H1 (cell line): ENCODE measurements around the gene STKLD1. TPM values are rescaled to one million over a fixed set of nuclear protein-coding genes. Genes with fewer than 3 reads are reported as not detected.
A peak's percentile ranks its signal among the peaks of the same experiment; 100 is the strongest.

ENCODE experiments used
- CTCF ChIA-PET: fragments of 300-600 bp; sonication (Branson Sonifier 250); formaldehyde crosslinking; loops from one replicate; lab custom pipeline; 2021; ENCODE audit not compliant: partially characterized antibody; lab: Charles Lee
- POLR2A ChIA-PET: fragments of 300-600 bp; sonication (Branson Sonifier 250); formaldehyde crosslinking; loops from one replicate; lab custom pipeline; 2021; ENCODE audit warnings: inconsistent platforms; ENCODE audit not compliant: partially characterized antibody; lab: Charles Lee
- DNase-seq, 2 experiments: peaks; one replicate each; pipeline versions ENCODE4 v3.0.0 to v3.0.0-alpha.2; 2010 to 2022; ENCODE audit warnings: low spot score in 2 of 2, low read depth in 1 of 2, mixed read lengths in 1 of 2
- FAIRE-seq: peaks from 2 replicates; lab custom pipeline; 2011; peaks lifted over from hg19 to GRCh38; lab: Jason Lieb, UNC
- H2AFZ ChIP-seq: 2 replicates; pipeline ENCODE4 v1.8.1; 2012; ENCODE audit warnings: low read length, inconsistent platforms
- H2AK5ac ChIP-seq: 2 replicates; pipeline ENCODE4 v1.6.1; 2013; ENCODE audit warnings: low read depth, low read length
- H2BK120ac ChIP-seq: replicated peaks from 2 replicates; pipeline ENCODE3; 2013; ENCODE audit warnings: low read depth, low read length, inconsistent platforms
- H2BK12ac ChIP-seq: 2 replicates; pipeline ENCODE4 v1.6.1; 2013; ENCODE audit warnings: low read depth, low read length
- H2BK15ac ChIP-seq: 2 replicates; pipeline ENCODE4 v1.6.1; 2013; ENCODE audit warnings: low read length
- H2BK20ac ChIP-seq: 2 replicates; pipeline ENCODE4 v1.6.1; 2013; ENCODE audit warnings: low read length
- H2BK5ac ChIP-seq: 2 replicates; pipeline ENCODE4 v1.6.1; 2013; ENCODE audit warnings: low read depth, low read length
- H3K14ac ChIP-seq: 2 replicates; pipeline ENCODE4 v1.6.1; 2013; ENCODE audit warnings: inconsistent platforms; ENCODE audit not compliant: insufficient read length
- H3K18ac ChIP-seq: 2 replicates; pipeline ENCODE4 v1.6.1; 2013; ENCODE audit warnings: low read length; ENCODE audit errors: extremely low read depth
- H3K23ac ChIP-seq: 2 replicates; pipeline ENCODE4 v1.6.1; 2013; ENCODE audit warnings: inconsistent platforms; ENCODE audit not compliant: insufficient read length
- H3K23me2 ChIP-seq: 2 replicates; pipeline ENCODE4 v1.6.1; 2013; ENCODE audit warnings: low read depth, low read length
- H3K27ac ChIP-seq: 2 replicates; pipeline ENCODE4 v1.6.1; 2011; ENCODE audit warnings: low read depth, low read length, inconsistent platforms
- H3K27me3 ChIP-seq, 4 experiments: replicated peaks in 1 of 4; 1 replicate in 1 of 4; 2 replicates in 3 of 4; pipeline versions ENCODE4 v1.6.1 to v1.8.1; 2011 to 2013; ENCODE audit warnings: low read length in 3 of 4, mild to moderate bottlenecking in 3 of 4, inconsistent platforms in 2 of 4, mixed read lengths in 2 of 4, moderate library complexity in 1 of 4; ENCODE audit not compliant: control insufficient read depth in 3 of 4, insufficient read depth in 3 of 4; ENCODE audit errors: extremely low read depth in 1 of 4
- H3K36me3 ChIP-seq, 4 experiments: 2 replicates each; pipeline versions ENCODE4 v1.6.1 to v1.8.1; 2011 to 2013; ENCODE audit warnings: mild to moderate bottlenecking in 4 of 4, low read length in 3 of 4, moderate library complexity in 2 of 4, control low read depth in 1 of 4, inconsistent platforms in 1 of 4; ENCODE audit not compliant: insufficient read depth in 4 of 4, control insufficient read depth in 2 of 4
- H3K4ac ChIP-seq: replicated peaks from 2 replicates; pipeline ENCODE3; 2013; ENCODE audit warnings: low read length, low read depth, mixed read lengths, inconsistent platforms; ENCODE audit not compliant: insufficient read length
- H3K4me1 ChIP-seq, 4 experiments: replicated peaks in 1 of 4; 1 replicate in 1 of 4; 2 replicates in 3 of 4; pipeline versions ENCODE4 v1.6.1 to v1.8.1; 2011 to 2013; ENCODE audit warnings: low read length in 3 of 4, inconsistent platforms in 2 of 4, mixed read lengths in 1 of 4; ENCODE audit not compliant: insufficient read depth in 4 of 4, control insufficient read depth in 3 of 4
- H3K4me2 ChIP-seq, 2 experiments: 2 replicates each; pipeline versions ENCODE4 v1.6.1 to v1.8.1; 2011 to 2013; ENCODE audit warnings: low read depth in 2 of 2, low read length in 2 of 2, control low read depth in 1 of 2, inconsistent platforms in 1 of 2, mild to moderate bottlenecking in 1 of 2; ENCODE audit not compliant: insufficient read depth in 1 of 2
- H3K4me3 ChIP-seq, 4 experiments: fragments of 200-600, 300-600 bp in 1 of 4; sonication (generic), shearing (Covaris generic), sonication (Bioruptor Twin) in 1 of 4; 2 replicates each; pipeline versions ENCODE4 v1.5.1 to v1.8.1; 2011 to 2016; ENCODE audit warnings: low read length in 4 of 4, low read depth in 3 of 4, control low read depth in 2 of 4, inconsistent platforms in 2 of 4, mild to moderate bottlenecking in 2 of 4, mixed read lengths in 1 of 4, moderate library complexity in 1 of 4; ENCODE audit not compliant: insufficient read depth in 2 of 4; ENCODE audit errors: extremely low read depth in 1 of 4
- H3K56ac ChIP-seq: replicated peaks from 2 replicates; pipeline ENCODE3; 2013; ENCODE audit warnings: low read depth, mild to moderate bottlenecking, mixed read lengths, low read length, inconsistent platforms; ENCODE audit not compliant: insufficient read length
- H3K79me1 ChIP-seq: 2 replicates; pipeline ENCODE4 v1.6.1; 2013; ENCODE audit warnings: low read depth, low read length, control low read depth
- H3K79me2 ChIP-seq, 2 experiments: 2 replicates each; pipeline versions ENCODE4 v1.6.1 to v1.8.1; 2012 to 2013; ENCODE audit warnings: low read length in 2 of 2, mild to moderate bottlenecking in 2 of 2, inconsistent platforms in 1 of 2; ENCODE audit not compliant: insufficient read depth in 2 of 2, control insufficient read depth in 1 of 2
- H3K9ac ChIP-seq, 4 experiments: replicated peaks in 1 of 4; 1 replicate in 1 of 4; 2 replicates in 3 of 4; pipeline versions ENCODE4 v1.6.1 to v1.8.1; 2011 to 2013; ENCODE audit warnings: low read depth in 3 of 4, low read length in 3 of 4, control low read depth in 2 of 4, mild to moderate bottlenecking in 2 of 4, moderate library complexity in 2 of 4, inconsistent platforms in 1 of 4; ENCODE audit errors: extremely low read depth in 1 of 4
- H3K9me3 ChIP-seq, 2 experiments: 2 replicates each; pipeline versions ENCODE4 v1.6.1 to v1.8.1; 2012 to 2013; ENCODE audit warnings: mild to moderate bottlenecking in 2 of 2, moderate library complexity in 2 of 2, control low read depth in 1 of 2, inconsistent platforms in 1 of 2, low read depth in 1 of 2, low read length in 1 of 2, mixed read lengths in 1 of 2; ENCODE audit not compliant: insufficient read depth in 2 of 2
- H4K20me1 ChIP-seq, 2 experiments: replicated peaks in 1 of 2; 2 replicates each; pipeline versions ENCODE3 to v1.8.1; 2011 to 2013; ENCODE audit warnings: inconsistent platforms in 2 of 2, low read length in 2 of 2, mild to moderate bottlenecking in 1 of 2; ENCODE audit not compliant: insufficient read depth in 2 of 2, control insufficient read depth in 1 of 2
- H4K5ac ChIP-seq: 2 replicates; pipeline ENCODE4 v1.6.1; 2013; ENCODE audit warnings: low read length, low read depth, mixed read lengths, inconsistent platforms; ENCODE audit not compliant: insufficient read length
- H4K8ac ChIP-seq: 2 replicates; pipeline ENCODE4 v1.8.0; 2013; ENCODE audit warnings: mild to moderate bottlenecking, moderate library complexity, low read length, inconsistent platforms; ENCODE audit not compliant: insufficient read depth; ENCODE audit errors: extremely low read depth
- H4K91ac ChIP-seq: replicated peaks from 2 replicates; pipeline ENCODE3; 2013; ENCODE audit warnings: low read length, mixed read lengths, inconsistent platforms; ENCODE audit not compliant: insufficient read length
- BACH1 ChIP-seq: IDR thresholded peaks from 2 replicates; pipeline ENCODE4 v1.6.1; 2012; ENCODE audit warnings: low read length, improper control_type of control experiment
- CREB1 ChIP-seq: IDR thresholded peaks from 2 replicates; pipeline ENCODE4 v1.6.1; 2012; ENCODE audit warnings: inconsistent platforms
- FOSL1 ChIP-seq: IDR thresholded peaks from 2 replicates; pipeline ENCODE4 v1.6.1; 2011; ENCODE audit warnings: mild to moderate bottlenecking, low read depth, low read length, moderate library complexity; ENCODE audit not compliant: insufficient read depth
- HDAC6 ChIP-seq: IDR thresholded peaks from one replicate; pipeline ENCODE4 v1.7.1; 2012; ENCODE audit warnings: low read depth, mild to moderate bottlenecking, inconsistent platforms, low read length, moderate library complexity
- NRF1 ChIP-seq: IDR thresholded peaks from 2 replicates; pipeline ENCODE4 v1.6.1; 2011; ENCODE audit warnings: mild to moderate bottlenecking, low read depth, low read length, improper control_type of control experiment
- RBBP5 ChIP-seq: IDR thresholded peaks from 2 replicates; pipeline ENCODE4 v1.7.1; 2012; ENCODE audit warnings: low read depth, mild to moderate bottlenecking, inconsistent platforms, low read length, moderate library complexity, borderline replicate concordance
- ZNF274 ChIP-seq: IDR thresholded peaks from 2 replicates; pipeline ENCODE4 v1.7.0; 2012; ENCODE audit warnings: low read length, borderline replicate concordance; ENCODE audit errors: extremely low read depth
- WGBS, 2 experiments: shearing (Covaris generic) in 1 of 2; methylation state at CpG; one replicate each; pipeline versions ENCODE4 v1.1.6 to v1.1.7; 2013 to 2015; ENCODE audit warnings: low lambda C conversion rate in 2 of 2, mixed read lengths in 2 of 2, inconsistent platforms in 1 of 2, low coverage in 1 of 2, missing lambda C conversion rate in 1 of 2; ENCODE audit not compliant: insufficient replicate concordance in 2 of 2, insufficient coverage in 1 of 2, insufficient read length in 1 of 2; ENCODE audit errors: extremely low coverage in 1 of 2, missing lambda C conversion rate in 1 of 2; 5-methylcytosine and 5-hydroxymethylcytosine counted together
- polyA plus RNA-seq, 7 experiments: library from polyadenylated mRNA; depleted of rRNA in 3 of 7; stranded (reverse) in 5 of 7; unstranded in 2 of 7; fragments of >200 nt in 5 of 7; fragments of 200-250 nt in 2 of 7; gene quantifications; 1 replicate in 5 of 7; 2 replicates in 1 of 7; 4 replicates in 1 of 7; pipeline versions ENCODE4 v1.2.1 to v1.2.3, GENCODE V29; 2011 to 2013; ENCODE audit warnings: missing spikeins in 2 of 7, mixed read lengths in 2 of 7
- total RNA-seq: library from RNA; stranded (reverse); fragmentation: NEBNext Ultra II Directional; extraction: Animal tissue kit (Norgen Biotek cat#: 25700); gene quantifications from 2 replicates; pipeline ENCODE4 v1.2.1, GENCODE V29; 2021

Gene STKLD1
- total and polyA plus RNA-seq, 2 of the 8 experiments (the other 6 are each of a cell fraction or from before 2014, with no cell fraction given), result 0.26 TPM; not detected in 1

DNA sequence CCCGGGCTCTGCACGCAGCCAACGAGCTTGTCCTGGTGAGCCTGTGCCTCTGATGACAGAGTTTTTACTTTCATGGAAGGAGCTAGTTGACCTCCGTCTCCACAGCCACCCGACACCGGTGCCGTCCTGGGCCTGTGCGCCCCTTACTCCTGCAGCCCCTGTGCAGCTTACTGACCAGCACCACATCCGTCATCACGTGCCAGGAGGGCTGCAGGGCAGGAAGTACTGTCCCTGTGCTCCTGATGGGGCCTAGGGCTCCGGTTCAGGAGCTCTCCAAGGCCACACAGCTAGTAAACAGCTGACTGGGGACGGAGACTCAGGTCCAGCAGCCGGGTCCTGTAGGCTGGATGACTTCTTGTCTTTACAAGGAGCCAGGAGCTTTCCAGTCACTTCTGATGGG lies 10.2 kb downstream of the STKLD1 start:
- Histone ChIP-seq H4K8ac (no peak overlapping the region), H3K4me2 (no peak overlapping the region), H3K4me3 (no peak overlapping the region), H3K4ac (no peak overlapping the region), H2BK12ac (no peak overlapping the region), H2AK5ac (no peak overlapping the region), H3K4me1 (no peaks in the 10 kb centered on the region; a peak in 1 of 7 replicates), H3K14ac (no peak overlapping the region), H4K5ac (no peak overlapping the region), H2BK120ac (no peak overlapping the region), H3K79me2 (no peaks in the 10 kb centered on the region), H3K23me2 (peaks cover 16% of the 10 kb centered on the region; the same call in 1 of the 2 replicates), H3K56ac (no peak overlapping the region), H2BK15ac (no peak overlapping the region), H2BK5ac (no peak overlapping the region), H2AFZ (no peak overlapping the region), H3K9ac (0 out of 7 replicates have a peak overlapping the region, but pooled peaks of 1 of the 4 experiments have one; percentile 21), H3K36me3 (no peaks in the 10 kb centered on the region; a peak in 1 of 8 replicates), H3K9me3 (peaks cover 4 to 15% of the 10 kb centered on the region in 2 experiments; a peak in 3 of 4 replicates), H3K23ac (no peak overlapping the region), H3K18ac (no peak overlapping the region), H3K27ac (no peak overlapping the region), H2BK20ac (no peak overlapping the region), H3K79me1 (no peaks in the 10 kb centered on the region), H4K91ac (no peak overlapping the region), H4K20me1 (peaks cover 0 to 15% of the 10 kb centered on the region in 2 experiments), H3K27me3 (peaks cover 0 to 2% (median 0%) of the 10 kb centered on the region in 4 experiments; a peak in 2 of 7 replicates)
- DNase-seq (no peak), FAIRE-seq (no peak)
- ChIA-PET CTCF (interaction anchor here (0.6 to 4.7 kb wide), 9 partner anchors 10 to 70 kb away, joined by 3 to 52 read pairs (median 3); no protein-coding TSS in a partner anchor), POLR2A (interaction anchor here (0.8 to 1.9 kb wide), 8 partner anchors 9 to 85 kb away, joined by 3 to 7 read pairs (median 4); partner anchors contain the start of genes ADAMTS13, SURF1 and SURF2)
- TF ChIP-seq RBBP5, result no peak
- TF ChIP-seq FOSL1, result no peak
- no peak for TF ChIP-seq ZNF274
- TF ChIP-seq BACH1, result no peak
- TF ChIP-seq CREB1, result no peak
- TF ChIP-seq NRF1, result no peak
- TF ChIP-seq HDAC6, result no peak
- WGBS, 2 experiments, result 86% methylated on average over 13 of the region's 13 CpGs; no CpG with 5 or more reads in 1 of the 2 experiments
